IMR-90 (cell line): ENCODE measurements around the gene KIF25. TPM values are rescaled to one million over a fixed set of nuclear protein-coding genes. Genes with fewer than 3 reads are reported as not detected.
A peak's percentile ranks its signal among the peaks of the same experiment; 100 is the strongest.

ENCODE experiments used
- ATAC-seq: fragments of 200-7000 bp; cut with Tn5 transposase; 2 replicates; pipeline ENCODE4 v1.9.1; 2020; ENCODE audit warnings: low read depth, mild to moderate bottlenecking, moderate library complexity
- BruUV-seq: library from RNA; stranded (reverse); fragments of 400-500 nt; replicated peaks from 2 replicates; lab custom pipeline; 2021; lab: Mats Ljungman, UMichigan
- CTCF ChIA-PET: fragments of 300-600 bp; formaldehyde crosslinking; extraction: SDS; loops from one replicate; lab custom pipeline; 2021; ENCODE audit warnings: antibody characterized with exemption; lab: Yijun Ruan, JAX
- POLR2A ChIA-PET: fragments of 300-600 bp; sonication (Branson Sonifier 250); formaldehyde crosslinking; loops from one replicate; lab custom pipeline; 2022; ENCODE audit warnings: antibody characterized with exemption; ENCODE audit not compliant: unreplicated experiment; lab: Charles Lee
- DNase-seq: peaks from one replicate; pipeline ENCODE4 v3.0.0; 2013
- H2AFZ ChIP-seq: replicated peaks from 2 replicates; pipeline ENCODE3; 2013; ENCODE audit warnings: low read length, mild to moderate bottlenecking; ENCODE audit not compliant: poor library complexity
- H2AK5ac ChIP-seq: 2 replicates; pipeline ENCODE4 v1.6.1; 2013; ENCODE audit warnings: low read depth, low read length, inconsistent platforms
- H2AK9ac ChIP-seq: replicated peaks from 2 replicates; pipeline ENCODE3; 2013; ENCODE audit warnings: mild to moderate bottlenecking, low read depth, low read length, moderate library complexity; ENCODE audit not compliant: poor library complexity
- H2BK120ac ChIP-seq: 2 replicates; pipeline ENCODE4 v1.6.1; 2013; ENCODE audit warnings: low read depth, low read length, inconsistent platforms
- H2BK15ac ChIP-seq: 3 replicates; pipeline ENCODE4 v1.6.1; 2013; ENCODE audit warnings: low read depth, low read length, inconsistent platforms
- H2BK20ac ChIP-seq: 2 replicates; pipeline ENCODE4 v1.6.1; 2013; ENCODE audit warnings: low read depth, mild to moderate bottlenecking, inconsistent platforms, low read length, moderate library complexity
- H2BK5ac ChIP-seq: 2 replicates; pipeline ENCODE4 v1.6.1; 2013; ENCODE audit warnings: mild to moderate bottlenecking, low read depth, low read length, inconsistent platforms; ENCODE audit not compliant: poor library complexity, severe bottlenecking
- H3K14ac ChIP-seq: replicated peaks from 2 replicates; pipeline ENCODE4 v1.6.1; 2013; ENCODE audit warnings: low read depth, low read length, inconsistent platforms
- H3K18ac ChIP-seq: 2 replicates; pipeline ENCODE4 v1.6.1; 2013; ENCODE audit warnings: low read depth, low read length, control low read depth
- H3K23ac ChIP-seq: 2 replicates; pipeline ENCODE4 v1.6.1; 2013; ENCODE audit warnings: low read depth, low read length, inconsistent platforms
- H3K27ac ChIP-seq: 2 replicates; pipeline ENCODE4 v1.5.1; 2013; ENCODE audit warnings: mild to moderate bottlenecking, control low read depth, low read length; ENCODE audit not compliant: insufficient read depth
- H3K27me3 ChIP-seq: 2 replicates; pipeline ENCODE4 v1.6.1; 2013; ENCODE audit warnings: low read length; ENCODE audit not compliant: control insufficient read depth, insufficient read depth
- H3K36me3 ChIP-seq: 2 replicates; pipeline ENCODE4 v1.6.1; 2013; ENCODE audit warnings: low read length, mixed read lengths; ENCODE audit not compliant: control insufficient read depth, insufficient read depth
- H3K4ac ChIP-seq: 2 replicates; pipeline ENCODE4 v1.6.1; 2013; ENCODE audit warnings: low read depth, low read length, inconsistent platforms
- H3K4me1 ChIP-seq: 2 replicates; pipeline ENCODE4 v1.6.1; 2013; ENCODE audit warnings: low read length, mixed read lengths; ENCODE audit not compliant: control insufficient read depth, insufficient read depth
- H3K4me2 ChIP-seq: 2 replicates; pipeline ENCODE4 v1.6.1; 2013; ENCODE audit warnings: low read depth, mild to moderate bottlenecking, control low read depth, low read length, moderate library complexity
- H3K4me3 ChIP-seq: 2 replicates; pipeline ENCODE4 v1.5.1; 2013; ENCODE audit warnings: low read depth, mild to moderate bottlenecking, control low read depth, low read length, moderate library complexity; ENCODE audit not compliant: insufficient read depth
- H3K56ac ChIP-seq: 2 replicates; pipeline ENCODE4 v1.6.1; 2013; ENCODE audit warnings: low read length, inconsistent platforms; ENCODE audit not compliant: insufficient read depth; ENCODE audit errors: extremely low read depth
- H3K79me1 ChIP-seq, 2 experiments: 2 replicates each; pipeline ENCODE4 v1.6.1; 2013; ENCODE audit warnings: low read length in 2 of 2, inconsistent platforms in 1 of 2, low read depth in 1 of 2
- H3K9ac ChIP-seq: 2 replicates; pipeline ENCODE4 v1.6.1; 2013; ENCODE audit warnings: low read depth, low read length, control low read depth
- H3K9me1 ChIP-seq: 2 replicates; pipeline ENCODE4 v1.6.1; 2013; ENCODE audit warnings: low read length, inconsistent platforms; ENCODE audit not compliant: insufficient read depth
- H3K9me3 ChIP-seq: 2 replicates; pipeline ENCODE4 v1.6.1; 2013; ENCODE audit warnings: low read length; ENCODE audit not compliant: control insufficient read depth, insufficient read depth
- H4K20me1 ChIP-seq: 2 replicates; pipeline ENCODE4 v1.6.1; 2013; ENCODE audit warnings: low read length, inconsistent platforms; ENCODE audit not compliant: insufficient read depth
- H4K5ac ChIP-seq: 2 replicates; pipeline ENCODE4 v1.6.1; 2013; ENCODE audit warnings: mild to moderate bottlenecking, low read depth, low read length, control low read depth
- H4K8ac ChIP-seq, 2 experiments: 2 replicates each; pipeline ENCODE4 v1.6.1; 2013; ENCODE audit warnings: low read depth in 2 of 2, low read length in 2 of 2, control low read depth in 1 of 2, inconsistent platforms in 1 of 2
- H4K91ac ChIP-seq: 2 replicates; pipeline ENCODE4 v1.6.1; 2013; ENCODE audit warnings: low read depth, low read length, inconsistent platforms; ENCODE audit not compliant: insufficient read depth
- BHLHE40 ChIP-seq: fragments of 150-350 bp; IDR thresholded peaks from 2 replicates; pipeline ENCODE4 v1.6.1; 2016; ENCODE audit warnings: mild to moderate bottlenecking, low read depth, low read length
- CEBPB ChIP-seq: IDR thresholded peaks from 2 replicates; pipeline ENCODE4 v1.6.1; 2012; ENCODE audit warnings: low read depth, low read length, improper control_type of control experiment
- CHD1 ChIP-seq: IDR thresholded peaks from 2 replicates; pipeline ENCODE4 v1.6.1; 2012; ENCODE audit warnings: low read depth, low read length, improper control_type of control experiment
- ELK1 ChIP-seq: fragments of 150-350 bp; IDR thresholded peaks from 2 replicates; pipeline ENCODE4 v1.6.1; 2016; ENCODE audit warnings: low read depth, mild to moderate bottlenecking, low read length, moderate library complexity, borderline replicate concordance
- FOS ChIP-seq: fragments of 150-350 bp; IDR thresholded peaks from 2 replicates; pipeline ENCODE4 v1.6.1; 2016; ENCODE audit warnings: low read depth, low read length
- MAZ ChIP-seq: IDR thresholded peaks from 2 replicates; pipeline ENCODE4 v1.6.1; 2012; ENCODE audit warnings: low read depth, mild to moderate bottlenecking, low read length, improper control_type of control experiment, moderate library complexity, borderline replicate concordance
- MXI1 ChIP-seq: IDR thresholded peaks from 2 replicates; pipeline ENCODE4 v1.6.1; 2012; ENCODE audit warnings: low read depth, mild to moderate bottlenecking, low read length, moderate library complexity, borderline replicate concordance
- NFE2L2 ChIP-seq: fragments of 150-350 bp; IDR thresholded peaks from 2 replicates; pipeline ENCODE4 v1.6.1; 2016; ENCODE audit warnings: low read depth, mild to moderate bottlenecking, low read length
- POLR2A ChIP-seq: IDR thresholded peaks from 2 replicates; pipeline ENCODE4 v1.6.1; 2012; ENCODE audit warnings: mild to moderate bottlenecking, low read depth, low read length
- RAD21 ChIP-seq: IDR thresholded peaks from 2 replicates; pipeline ENCODE4 v1.6.1; 2012; ENCODE audit warnings: low read length, improper control_type of control experiment
- RFX5 ChIP-seq: IDR thresholded peaks from 2 replicates; pipeline ENCODE4 v1.8.0; 2012; ENCODE audit warnings: low read depth, mild to moderate bottlenecking, low read length, moderate library complexity
- SMC3 ChIP-seq: fragments of 150-350 bp; IDR thresholded peaks from 2 replicates; pipeline ENCODE4 v1.6.1; 2016; ENCODE audit warnings: low read depth, mild to moderate bottlenecking, antibody characterized with exemption, low read length, moderate library complexity
- WGBS, 2 experiments: methylation state at CpG; one replicate each; pipeline versions ENCODE4 v1.1.5 to v1.1.7; 2013; ENCODE audit warnings: missing lambda C conversion rate in 2 of 2; ENCODE audit not compliant: insufficient read length in 1 of 2; ENCODE audit errors: extremely low coverage in 2 of 2; 5-methylcytosine and 5-hydroxymethylcytosine counted together
- dilution Hi-C: fragments of 300-500 bp; cut with HindIII; formaldehyde crosslinking; loops from one replicate; pipeline ENCODE4 v1.14.3; 2018; ENCODE audit warnings: low sequenced_read_pairs; ENCODE audit not compliant: unreplicated experiment
- in situ Hi-C: fragments of 300-500 bp; cut with MboI; formaldehyde crosslinking; loops from 3 replicates; pipeline ENCODE4 v1.14.3; 2019; ENCODE audit warnings: low sequenced_read_pairs, inconsistent platforms, mixed read lengths
- intact Hi-C: fragments of 100-400 bp; cut with micrococcal nuclease; formaldehyde crosslinking; loops from 2 replicates; pipeline ENCODE4 v1.10.0; 2022
- polyA plus RNA-seq, 3 experiments: library from polyadenylated mRNA; depleted of rRNA; stranded (reverse); fragments of >200 nt; gene quantifications; 2 replicates each; pipeline ENCODE4 v1.2.3, GENCODE V29; 2012; ENCODE audit warnings: low replicate concordance in 1 of 3
- total RNA-seq: library from RNA; depleted of rRNA; stranded (reverse); fragments of >200 nt; gene quantifications from 2 replicates; pipeline ENCODE4 v1.2.3, GENCODE V29; 2012
- TF ChIP-seq, protein P1 (sequence below): conservative IDR thresholded peaks from 2 replicates; pipeline ENCODE4 v1.5.1; 2012; ENCODE audit warnings: mild to moderate bottlenecking, low read depth, low read length, improper control_type of control experiment

Gene KIF25
- total and polyA plus RNA-seq, 2 of the 4 experiments (the other 2 are of a cell fraction): not detected

- no peak overlapping the region for H2BK15ac ChIP-seq
- H2BK5ac ChIP-seq: no peak overlapping the region
- intact Hi-C loops (loop anchor here (5.0 to 10.0 kb wide), 2 partner anchors 56 to 823 kb away; no protein-coding TSS in a partner anchor), dilution Hi-C loops (no loop called here), in situ Hi-C loops (no loop called here)
- ATAC-seq (no peak), DNase-seq (no peak)
- H3K9ac ChIP-seq: no peak overlapping the region
- TF ChIP-seq POLR2A: no peak
- no peak for TF ChIP-seq CHD1
- no peak for TF ChIP-seq MXI1
- TF ChIP-seq CEBPB: no peak
- TF ChIP-seq, protein P1, sequence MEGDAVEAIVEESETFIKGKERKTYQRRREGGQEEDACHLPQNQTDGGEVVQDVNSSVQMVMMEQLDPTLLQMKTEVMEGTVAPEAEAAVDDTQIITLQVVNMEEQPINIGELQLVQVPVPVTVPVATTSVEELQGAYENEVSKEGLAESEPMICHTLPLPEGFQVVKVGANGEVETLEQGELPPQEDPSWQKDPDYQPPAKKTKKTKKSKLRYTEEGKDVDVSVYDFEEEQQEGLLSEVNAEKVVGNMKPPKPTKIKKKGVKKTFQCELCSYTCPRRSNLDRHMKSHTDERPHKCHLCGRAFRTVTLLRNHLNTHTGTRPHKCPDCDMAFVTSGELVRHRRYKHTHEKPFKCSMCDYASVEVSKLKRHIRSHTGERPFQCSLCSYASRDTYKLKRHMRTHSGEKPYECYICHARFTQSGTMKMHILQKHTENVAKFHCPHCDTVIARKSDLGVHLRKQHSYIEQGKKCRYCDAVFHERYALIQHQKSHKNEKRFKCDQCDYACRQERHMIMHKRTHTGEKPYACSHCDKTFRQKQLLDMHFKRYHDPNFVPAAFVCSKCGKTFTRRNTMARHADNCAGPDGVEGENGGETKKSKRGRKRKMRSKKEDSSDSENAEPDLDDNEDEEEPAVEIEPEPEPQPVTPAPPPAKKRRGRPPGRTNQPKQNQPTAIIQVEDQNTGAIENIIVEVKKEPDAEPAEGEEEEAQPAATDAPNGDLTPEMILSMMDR: no peak
- TF ChIP-seq FOS: no peak
- TF ChIP-seq MAZ: no peak
- no peak for TF ChIP-seq SMC3
- TF ChIP-seq RAD21: no peak
- no peak for TF ChIP-seq BHLHE40
- TF ChIP-seq NFE2L2: no peak
- TF ChIP-seq ELK1: no peak
- TF ChIP-seq RFX5: no peak
- no peak overlapping the region for H3K27ac ChIP-seq
- H3K4ac ChIP-seq: no peak overlapping the region
- H3K56ac ChIP-seq: no peak overlapping the region
- H3K36me3 ChIP-seq: no peaks in the 10 kb centered on the region
- no peak overlapping the region for H4K5ac ChIP-seq
- H4K8ac ChIP-seq: no peak overlapping the region
- 0 out of 2 replicates have a peak, but pooled peaks cover 1% of the 10 kb centered on the region for H3K4me1 ChIP-seq
- peaks cover 2% of the 10 kb centered on the region; the same call in 1 of the 2 replicates for H3K27me3 ChIP-seq
- no peak overlapping the region for H2BK120ac ChIP-seq
- no peak overlapping the region for H3K4me3 ChIP-seq
- no peaks in the 10 kb centered on the region for H3K79me1 ChIP-seq
- H2AK5ac ChIP-seq: no peak overlapping the region
- H2AK9ac ChIP-seq: no peak overlapping the region
- H4K20me1 ChIP-seq: no peaks in the 10 kb centered on the region
- BruUV-seq: no TSS peak
- 98% methylated on average over 7 of the region's 29 CpGs; no CpG with 5 or more reads in 1 of the 2 experiments for WGBS, 2 experiments
- H4K91ac ChIP-seq: no peak overlapping the region; the same call in 1 of the 2 replicates
- no peak overlapping the region for H3K14ac ChIP-seq
- no peak overlapping the region for H3K18ac ChIP-seq
- CTCF ChIA-PET: no interaction called here
- H3K23ac ChIP-seq: no peak overlapping the region
- H2BK20ac ChIP-seq: no peak overlapping the region
- H3K4me2 ChIP-seq: no peak overlapping the region
- H3K9me1 ChIP-seq: no peaks in the 10 kb centered on the region
- POLR2A ChIA-PET: no interaction called here
- peak overlapping the region; percentile 33 for H2AFZ ChIP-seq
- H3K9me3 ChIP-seq: no peaks in the 10 kb centered on the region
These were observed 64.1 kb downstream of the KIF25 start for GRCh38 chr6:168061269-168062210.
